ENCODE data around the gene ENPP1.

The ENPP1 gene

DNA sequence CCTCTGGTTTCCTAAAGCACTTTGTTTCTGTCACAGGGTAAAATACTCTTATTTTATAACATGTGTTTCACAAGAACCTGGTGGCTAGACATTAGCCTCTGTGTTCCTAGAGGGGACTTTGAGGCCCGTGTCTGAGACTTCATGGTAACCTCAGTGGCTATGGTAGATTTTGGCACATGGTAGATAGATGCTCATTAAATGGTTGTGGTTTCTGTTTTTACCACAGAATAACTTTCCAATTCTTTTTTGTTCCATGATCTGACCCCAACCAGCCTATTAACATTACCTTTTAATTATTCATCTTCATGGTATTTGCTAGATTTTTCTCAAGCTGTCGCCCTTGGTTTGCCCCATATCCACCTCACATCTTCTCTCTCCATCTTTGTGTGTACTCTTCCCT, 109.0 kb downstream of the ENPP1 start:
- TF ChIP-seq, protein P1, sequence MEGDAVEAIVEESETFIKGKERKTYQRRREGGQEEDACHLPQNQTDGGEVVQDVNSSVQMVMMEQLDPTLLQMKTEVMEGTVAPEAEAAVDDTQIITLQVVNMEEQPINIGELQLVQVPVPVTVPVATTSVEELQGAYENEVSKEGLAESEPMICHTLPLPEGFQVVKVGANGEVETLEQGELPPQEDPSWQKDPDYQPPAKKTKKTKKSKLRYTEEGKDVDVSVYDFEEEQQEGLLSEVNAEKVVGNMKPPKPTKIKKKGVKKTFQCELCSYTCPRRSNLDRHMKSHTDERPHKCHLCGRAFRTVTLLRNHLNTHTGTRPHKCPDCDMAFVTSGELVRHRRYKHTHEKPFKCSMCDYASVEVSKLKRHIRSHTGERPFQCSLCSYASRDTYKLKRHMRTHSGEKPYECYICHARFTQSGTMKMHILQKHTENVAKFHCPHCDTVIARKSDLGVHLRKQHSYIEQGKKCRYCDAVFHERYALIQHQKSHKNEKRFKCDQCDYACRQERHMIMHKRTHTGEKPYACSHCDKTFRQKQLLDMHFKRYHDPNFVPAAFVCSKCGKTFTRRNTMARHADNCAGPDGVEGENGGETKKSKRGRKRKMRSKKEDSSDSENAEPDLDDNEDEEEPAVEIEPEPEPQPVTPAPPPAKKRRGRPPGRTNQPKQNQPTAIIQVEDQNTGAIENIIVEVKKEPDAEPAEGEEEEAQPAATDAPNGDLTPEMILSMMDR (IDR thresholded peaks at IDR 0.05; ENCODE audit: low read depth, low read length): no peak
- no peak for DNase-seq (ENCODE audit: low read depth in 2 of 2)
- no peak overlapping the region for H3K4me3 ChIP-seq (replicated peaks in 1 of 2; ENCODE audit: low read depth in 2 of 2, low read length in 2 of 2)

DNA sequence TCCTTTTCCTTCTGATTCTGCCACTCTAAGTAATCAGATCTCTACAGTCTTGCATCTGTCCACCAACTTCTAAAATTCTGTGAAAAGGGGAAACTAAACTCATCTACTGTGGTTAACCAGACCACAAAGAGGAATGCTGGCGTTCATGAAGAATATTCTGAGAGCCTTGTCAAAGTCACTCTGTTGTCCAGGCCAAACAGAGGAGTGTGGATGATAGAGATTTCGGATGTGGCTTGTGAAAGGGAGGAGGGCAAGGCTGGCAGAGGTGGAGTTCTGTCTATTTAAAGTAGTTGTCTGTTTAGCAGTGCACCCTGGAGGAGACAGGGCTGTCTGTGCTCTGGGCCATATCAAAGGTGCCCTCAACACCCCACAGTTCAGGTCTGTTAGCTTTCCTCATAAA, 109.5 kb downstream of the ENPP1 start:
- no peak for DNase-seq (ENCODE audit: low read depth in 2 of 2)
- TF ChIP-seq, protein P1 (IDR thresholded peaks at IDR 0.05; ENCODE audit: low read depth, low read length): no peak
- H3K4me3 ChIP-seq (replicated peaks in 1 of 2; ENCODE audit: low read depth in 2 of 2, low read length in 2 of 2): no peak overlapping the region

DNA sequence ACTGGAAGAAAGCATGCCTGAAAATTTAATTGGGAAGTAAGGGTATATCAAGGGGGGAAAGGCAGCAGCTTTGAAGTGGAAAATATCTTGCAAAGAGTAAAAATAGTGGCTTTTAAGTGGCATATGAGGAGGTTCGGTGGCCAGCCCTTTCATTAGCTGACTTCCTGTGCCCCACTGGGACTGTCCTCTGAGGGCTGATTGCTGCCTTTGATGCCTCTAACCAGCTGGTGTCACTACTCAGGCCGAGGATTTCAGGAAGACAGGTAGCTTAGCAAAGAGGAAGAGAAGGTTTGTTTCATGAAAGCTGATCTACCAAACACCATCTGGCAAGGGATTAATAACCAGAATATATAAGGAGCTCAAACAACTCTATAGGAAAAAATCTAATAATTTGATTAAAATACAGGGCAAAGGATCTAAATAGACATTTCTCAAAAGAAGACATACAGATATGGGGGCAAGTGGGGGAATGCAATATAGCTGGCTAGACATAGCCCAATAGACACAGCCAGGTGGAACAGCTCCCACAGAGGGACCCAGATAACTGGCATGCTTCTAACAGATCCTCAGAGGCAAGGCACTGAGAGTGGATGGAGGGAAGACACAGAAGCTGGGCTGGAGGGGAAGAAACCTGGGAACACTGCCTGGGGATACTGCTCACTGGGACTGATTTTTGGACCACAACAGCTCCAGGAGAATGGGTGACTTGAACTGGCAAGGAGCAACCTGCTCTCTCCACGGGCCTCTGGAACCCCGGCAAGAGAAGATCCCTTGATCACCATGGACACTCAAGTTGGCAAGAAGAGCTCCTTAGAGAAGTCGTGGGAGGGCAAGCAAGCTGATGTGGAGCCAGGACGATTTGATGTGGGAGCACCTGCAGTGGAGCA, 110.2 kb downstream of the ENPP1 start:
- TF ChIP-seq, protein P1 (IDR thresholded peaks at IDR 0.05; ENCODE audit: low read depth, low read length): no peak
- DNase-seq (ENCODE audit: low read depth in 2 of 2): no peak

DNA sequence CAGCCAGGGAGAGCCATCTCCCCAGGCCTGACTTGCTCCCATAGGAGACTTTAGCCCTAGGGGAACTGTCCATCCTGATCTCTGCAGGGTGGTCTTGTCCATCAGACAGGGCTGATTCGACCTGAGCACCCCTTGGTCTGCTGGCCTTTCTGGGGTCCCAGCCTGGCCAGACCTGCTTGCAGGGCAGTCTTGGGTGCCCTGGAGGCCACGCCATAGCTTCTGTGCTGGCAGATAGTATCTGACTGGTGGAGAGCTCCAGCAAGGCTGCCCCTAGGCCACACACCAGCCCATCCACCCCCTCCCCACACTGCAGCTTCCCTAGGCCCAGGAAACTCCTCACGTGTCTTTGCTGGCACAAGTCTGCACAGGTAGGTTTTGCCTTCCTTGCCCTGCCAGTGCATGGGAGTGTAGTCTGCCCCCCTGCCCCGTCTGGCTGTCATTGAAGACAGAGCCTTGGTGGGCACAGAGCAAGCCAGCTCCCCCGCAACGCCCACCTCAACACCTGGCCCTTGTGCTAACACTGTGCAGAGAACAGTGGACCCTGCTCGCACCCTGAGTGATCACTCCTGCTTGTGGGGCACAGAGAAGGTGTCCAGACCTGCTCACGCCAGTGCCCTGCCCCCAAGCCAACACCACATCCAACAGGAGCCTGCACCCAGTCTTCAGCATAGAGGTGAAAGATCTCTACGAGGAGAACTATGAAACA, 111.0 kb downstream of the ENPP1 start:
- DNase-seq (ENCODE audit: low read depth in 2 of 2): no peak
- no peak overlapping the region for H3K4me3 ChIP-seq (replicated peaks in 1 of 2; ENCODE audit: low read depth in 2 of 2, low read length in 2 of 2)
- TF ChIP-seq, protein P1 (IDR thresholded peaks at IDR 0.05; ENCODE audit: low read depth, low read length): no peak

More for the DNA sequence above, 110.2 kb downstream of the ENPP1 start:
- no peak overlapping the region for H3K4me3 ChIP-seq (replicated peaks in 1 of 2; ENCODE audit: low read depth in 2 of 2, low read length in 2 of 2)

DNA sequence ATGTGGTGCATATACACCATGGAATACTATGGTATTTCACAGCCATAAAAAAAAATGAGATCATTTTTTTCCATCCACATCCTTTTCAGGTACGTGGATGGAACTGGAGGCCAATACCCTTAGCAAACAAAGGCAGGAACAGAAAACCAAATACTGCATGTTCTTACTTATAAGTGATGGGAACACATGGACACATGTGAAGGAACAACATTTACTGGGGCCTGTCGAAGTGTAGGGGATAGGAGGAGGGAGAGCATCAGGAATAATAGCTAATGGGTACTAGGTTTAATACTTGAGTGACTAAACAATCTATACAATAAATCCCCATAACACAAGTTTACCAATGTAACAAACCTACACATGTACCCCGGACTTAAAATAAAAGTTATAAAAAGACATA, 112.8 kb downstream of the ENPP1 start:
- TF ChIP-seq, protein P1 (IDR thresholded peaks at IDR 0.05; ENCODE audit: low read depth, low read length): no peak
- no peak for DNase-seq (ENCODE audit: low read depth in 2 of 2)
- H3K4me3 ChIP-seq (replicated peaks in 1 of 2; ENCODE audit: low read depth in 2 of 2, low read length in 2 of 2): no peak overlapping the region

DNA sequence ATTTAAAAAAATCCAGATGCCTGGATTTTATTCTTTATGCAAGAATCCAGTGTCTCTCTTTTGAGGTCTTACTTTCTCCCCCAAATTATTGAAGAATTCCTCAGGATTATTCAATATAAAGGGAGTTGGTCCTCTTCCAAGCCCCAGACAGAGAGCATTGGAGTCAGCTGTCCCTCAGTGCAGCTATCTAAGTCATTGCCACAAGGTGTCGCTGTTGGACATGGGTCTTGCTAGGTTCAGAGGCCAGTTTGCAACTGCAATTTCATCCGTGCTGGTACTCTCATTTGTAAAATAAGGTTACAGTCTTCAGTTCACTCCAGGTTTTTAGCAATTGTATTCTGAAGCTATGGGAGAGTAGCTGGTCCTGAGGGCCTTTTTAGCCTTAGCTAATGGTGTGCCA, 115.5 kb downstream of the ENPP1 start:
- no peak overlapping the region for H3K4me3 ChIP-seq (replicated peaks in 1 of 2; ENCODE audit: low read depth in 2 of 2, low read length in 2 of 2)
- peak; percentile 72 to 85 for DNase-seq (ENCODE audit: low read depth in 2 of 2)
- TF ChIP-seq, protein P1 (IDR thresholded peaks at IDR 0.05; ENCODE audit: low read depth, low read length): peak; percentile 80
